Upper lobe of left lung (tissue), 4 donors: ENCODE results near the gene ENOX1.

Source experiments
- POLR2A ChIP-seq, 4 donors: fragments of 450-650 bp; IDR thresholded peaks; one replicate each; pipeline ENCODE4 v1.5.1; 2016 to 2017; ENCODE audit warnings: antibody characterized with exemption in 4 of 4, mild to moderate bottlenecking in 2 of 4
- TF ChIP-seq, protein P1 (sequence below), 6 experiments: fragments of 450-650 bp in 4 of 6; fragments of 200-600 bp in 2 of 6; sonication (generic) in 2 of 6; IDR thresholded peaks; one replicate each; pipeline ENCODE4 v1.5.1; 2016 to 2019; ENCODE audit warnings: antibody characterized with exemption in 6 of 6

- TF ChIP-seq POLR2A (IDR thresholded peaks at IDR 0.05) = no peak
- TF ChIP-seq, protein P1, sequence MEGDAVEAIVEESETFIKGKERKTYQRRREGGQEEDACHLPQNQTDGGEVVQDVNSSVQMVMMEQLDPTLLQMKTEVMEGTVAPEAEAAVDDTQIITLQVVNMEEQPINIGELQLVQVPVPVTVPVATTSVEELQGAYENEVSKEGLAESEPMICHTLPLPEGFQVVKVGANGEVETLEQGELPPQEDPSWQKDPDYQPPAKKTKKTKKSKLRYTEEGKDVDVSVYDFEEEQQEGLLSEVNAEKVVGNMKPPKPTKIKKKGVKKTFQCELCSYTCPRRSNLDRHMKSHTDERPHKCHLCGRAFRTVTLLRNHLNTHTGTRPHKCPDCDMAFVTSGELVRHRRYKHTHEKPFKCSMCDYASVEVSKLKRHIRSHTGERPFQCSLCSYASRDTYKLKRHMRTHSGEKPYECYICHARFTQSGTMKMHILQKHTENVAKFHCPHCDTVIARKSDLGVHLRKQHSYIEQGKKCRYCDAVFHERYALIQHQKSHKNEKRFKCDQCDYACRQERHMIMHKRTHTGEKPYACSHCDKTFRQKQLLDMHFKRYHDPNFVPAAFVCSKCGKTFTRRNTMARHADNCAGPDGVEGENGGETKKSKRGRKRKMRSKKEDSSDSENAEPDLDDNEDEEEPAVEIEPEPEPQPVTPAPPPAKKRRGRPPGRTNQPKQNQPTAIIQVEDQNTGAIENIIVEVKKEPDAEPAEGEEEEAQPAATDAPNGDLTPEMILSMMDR (IDR thresholded peaks at IDR 0.05) = no peak
These were observed 446.8 kb downstream of the ENOX1 start for GRCh38 chr13:43339805-43340550.
